MV-4-11 (cell line): ENCODE results near the gene LEUTX.
"Not testable (repeated sequence)": the region's sequence is repeated elsewhere in the genome, so short reads cannot be mapped to it uniquely, and the experiment has no call there.

Source experiments
- DNase-seq: peaks from one replicate; lab custom pipeline; 2025; lab: John Stamatoyannopoulos, UW

Gene LEUTX

DNA sequence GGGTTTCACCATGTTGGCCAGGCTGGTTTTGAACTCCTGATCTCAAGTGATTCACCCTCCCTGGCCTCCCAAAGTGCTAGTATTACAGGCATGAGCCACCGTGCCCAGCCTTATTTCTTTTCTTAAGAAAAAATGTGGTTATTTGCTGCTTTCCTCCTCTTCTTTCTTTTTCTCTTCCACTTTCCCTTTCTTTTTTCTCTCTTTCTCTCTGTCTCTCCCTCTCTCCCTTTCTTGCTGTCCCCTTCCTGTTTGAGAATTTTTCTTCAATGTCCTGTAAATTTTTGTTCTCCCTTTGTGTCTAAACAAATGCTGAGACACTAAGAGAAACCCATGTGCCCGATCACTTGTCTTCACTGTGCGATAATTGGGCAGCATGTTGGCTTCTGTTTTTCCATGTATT is 2.2 kb downstream of the LEUTX start:
- DNase-seq = no peak

DNA sequence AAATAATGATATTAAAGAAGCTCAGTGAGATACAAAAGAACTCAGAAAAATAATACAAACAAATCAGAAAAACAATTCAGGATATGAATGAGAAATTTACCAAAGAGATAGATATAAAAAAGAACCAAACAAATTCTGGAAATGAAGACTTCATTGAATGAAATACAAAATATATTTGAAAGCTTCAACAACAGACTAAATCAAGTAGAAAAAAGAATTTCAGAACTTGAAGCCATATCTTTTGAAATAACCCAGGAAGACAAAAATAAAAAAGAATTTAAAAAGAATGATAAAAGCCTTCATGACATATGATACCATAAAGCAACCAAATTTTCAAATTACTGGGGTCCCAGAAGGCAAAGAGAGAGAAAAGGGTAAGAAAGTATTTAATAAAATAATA is 9.6 kb downstream of the LEUTX start:
- DNase-seq = no peak

DNA sequence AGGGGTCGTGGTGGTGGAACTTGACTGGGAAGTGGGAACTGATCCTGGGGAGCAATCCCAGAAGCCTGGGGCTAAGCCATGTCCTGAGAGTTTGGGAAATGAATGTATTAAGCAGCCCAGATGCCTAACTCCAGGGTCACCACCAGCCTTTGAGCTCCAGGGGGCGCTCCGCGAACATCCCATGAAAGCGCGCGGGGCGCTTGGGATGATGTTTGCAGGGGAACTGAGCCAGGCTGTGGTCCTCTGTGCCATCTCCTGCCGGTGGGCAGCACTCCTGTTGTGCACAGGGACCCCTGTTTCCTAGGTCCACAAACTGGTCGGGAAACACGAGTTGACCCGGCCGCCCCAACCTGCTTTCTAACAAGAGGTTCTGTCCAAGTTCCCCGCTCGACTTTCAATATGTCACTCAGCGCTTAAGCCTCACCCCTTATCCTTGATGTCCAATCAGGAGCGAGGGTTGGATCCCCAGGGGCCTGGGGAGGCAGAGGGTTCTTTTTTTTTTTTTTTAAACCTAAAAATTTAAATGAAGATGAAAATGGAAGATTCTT is 14.4 kb downstream of the LEUTX start:
- DNase-seq = peak; percentile 74

DNA sequence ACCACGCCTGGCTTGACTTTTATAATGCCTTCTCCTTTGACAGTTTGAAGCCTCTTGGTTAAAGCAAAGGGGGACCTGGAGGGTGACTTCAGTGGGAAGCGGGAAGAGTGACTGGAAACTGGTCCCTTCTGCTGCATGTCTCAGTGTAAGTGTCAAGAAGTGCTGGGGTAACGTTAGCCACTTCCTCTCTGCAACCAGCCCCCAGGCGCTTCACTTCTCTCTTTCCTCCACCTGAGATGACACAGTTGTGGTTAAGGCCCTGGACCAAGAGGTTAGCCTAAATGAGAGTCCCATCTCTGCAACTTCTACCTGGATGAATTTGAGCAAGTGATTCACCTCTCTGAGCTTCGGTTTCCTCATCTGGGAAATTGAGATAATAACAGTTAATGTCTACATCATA is 16.3 kb downstream of the LEUTX start:
- DNase-seq = peak; percentile 56

DNA sequence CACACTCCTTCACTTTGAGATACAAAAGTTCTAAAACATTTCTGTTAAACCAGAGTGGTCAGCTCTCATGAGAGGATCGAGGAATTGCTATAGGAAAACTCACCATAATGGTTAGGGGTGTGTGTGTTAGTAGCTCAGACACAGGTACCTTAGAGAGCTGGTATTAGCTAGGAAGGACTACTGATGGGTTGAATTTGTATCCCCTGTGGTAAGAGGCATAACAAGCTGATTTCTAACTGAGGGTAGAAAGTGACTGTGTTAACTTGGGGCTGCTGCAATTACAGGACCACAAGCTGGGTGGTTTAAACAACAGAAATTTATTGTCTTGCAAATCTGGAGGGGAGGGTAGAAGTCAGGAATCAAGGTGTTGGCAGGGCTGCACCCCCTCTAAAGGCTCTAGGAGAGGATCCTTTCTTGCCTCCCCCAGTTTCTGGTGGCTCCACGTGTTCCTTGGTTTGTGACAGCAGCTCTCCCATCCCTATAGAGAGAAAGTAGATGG is 17.4 kb downstream of the LEUTX start:
- DNase-seq = no peak

GRCh38 chr19:39797083-39797482 is 18.4 kb downstream of the LEUTX start:
- no peak for DNase-seq

- DNase-seq = no peak
Observed at GRCh38 chr19:39802958-39803357, 24.3 kb downstream of the LEUTX start.

GRCh38 chr19:39805104-39805503 is 26.4 kb downstream of the LEUTX start:
- no peak for DNase-seq

DNA sequence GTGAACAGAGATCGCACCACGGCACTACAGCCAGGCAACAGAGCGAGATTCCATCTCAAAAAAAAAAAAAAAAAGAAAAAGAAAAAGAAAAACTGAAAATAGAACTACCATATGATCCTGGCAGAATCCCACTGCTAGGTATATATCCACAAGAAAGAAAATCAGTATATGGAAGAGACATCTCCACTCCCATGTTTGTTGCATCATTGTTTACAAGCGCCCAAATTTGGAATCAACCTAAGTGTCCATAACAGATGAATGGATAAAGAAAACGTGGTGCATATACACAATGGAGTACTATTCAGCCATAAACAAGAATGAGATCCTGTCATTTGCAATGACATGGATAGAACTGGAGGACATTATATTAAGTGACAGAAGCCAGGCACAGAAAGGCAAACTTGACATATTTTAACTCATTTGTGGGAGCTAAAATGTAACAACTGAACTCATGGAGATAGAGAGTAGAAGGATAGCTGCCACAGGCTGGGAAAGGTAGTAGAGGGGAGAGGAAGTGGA is 29.3 kb downstream of the LEUTX start:
- no peak for DNase-seq

DNA sequence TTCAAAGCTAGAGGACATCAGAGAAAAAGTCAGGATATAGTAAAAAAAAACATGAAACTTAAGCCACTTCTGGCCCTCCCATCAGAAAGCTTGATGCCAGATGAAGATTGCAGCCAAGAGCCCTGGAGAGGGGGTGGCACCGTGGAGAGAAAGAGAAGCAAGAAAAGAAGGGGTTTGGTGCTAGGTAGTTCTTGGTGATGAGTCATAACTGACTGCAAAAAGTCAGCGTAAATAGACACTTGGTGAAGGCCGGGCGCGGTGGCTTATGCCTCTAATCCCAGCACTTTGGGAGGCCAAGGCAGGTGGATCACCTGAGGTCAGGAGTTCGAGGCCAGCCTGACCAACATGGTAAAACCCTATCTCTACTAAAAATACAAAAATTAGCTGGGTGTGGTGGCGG is 30.0 kb downstream of the LEUTX start:
- not testable (repeated sequence) for DNase-seq

- no peak for DNase-seq
Observed at GRCh38 chr19:39809368-39809767, 30.7 kb downstream of the LEUTX start.

DNA sequence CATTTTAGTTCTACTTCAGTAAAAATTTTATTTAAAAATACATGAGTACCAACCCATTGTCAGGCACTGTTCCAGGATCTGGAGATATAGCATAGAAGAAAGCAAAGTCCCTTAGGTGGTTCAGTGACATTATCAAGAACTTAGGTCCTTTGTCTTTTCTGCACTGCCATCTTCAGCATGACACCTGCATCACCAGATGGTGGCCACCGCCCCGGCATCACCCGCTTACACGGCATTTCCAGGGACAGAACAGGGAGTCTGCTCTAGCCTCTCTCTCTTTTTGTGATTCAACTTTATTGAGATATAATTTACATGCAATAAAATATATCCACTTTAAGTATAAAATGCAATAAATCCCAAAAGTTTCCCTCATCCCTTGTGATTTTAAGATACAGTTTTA is 31.8 kb downstream of the LEUTX start:
- DNase-seq = no peak

DNA sequence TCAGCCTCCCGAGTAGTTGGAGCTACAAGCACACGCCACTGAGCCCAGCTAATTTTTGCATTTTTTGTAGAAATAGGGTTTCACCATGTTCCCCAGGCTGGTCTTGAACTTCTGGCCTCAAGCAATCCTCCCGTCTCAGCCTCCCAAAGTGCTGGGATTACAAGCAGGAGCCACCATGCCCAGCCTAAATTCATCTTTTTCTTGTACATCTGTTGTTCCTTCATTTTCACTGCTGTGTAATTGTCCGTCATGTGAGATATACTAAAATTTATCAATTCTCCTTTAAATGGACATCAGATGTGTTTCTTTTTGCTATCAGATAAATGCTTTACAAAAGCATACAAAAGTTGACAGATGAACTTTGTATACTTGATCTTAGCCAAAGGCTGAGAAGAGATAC is 32.4 kb downstream of the LEUTX start:
- DNase-seq = no peak

- no peak for DNase-seq
Observed at GRCh38 chr19:39813264-39813993, 34.8 kb downstream of the LEUTX start.

DNA sequence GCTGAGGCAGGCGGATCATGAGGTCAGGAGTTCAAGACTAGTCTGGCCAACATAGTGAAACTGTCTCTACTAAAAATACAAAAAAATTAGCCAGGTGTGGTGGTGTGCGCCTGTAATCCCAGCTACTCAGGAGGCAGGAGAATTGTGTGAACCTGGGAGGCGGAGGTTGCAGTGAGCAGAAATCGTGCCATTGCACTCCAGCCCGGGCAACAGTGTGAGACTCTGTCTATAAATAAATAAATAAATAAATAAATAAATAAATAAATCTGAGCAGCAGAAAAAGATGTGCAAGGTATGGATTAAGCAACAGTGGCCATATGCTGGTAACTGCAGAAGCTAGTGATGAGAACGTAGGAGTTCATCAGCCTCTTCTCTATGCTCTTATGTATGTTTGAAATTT is 35.5 kb downstream of the LEUTX start:
- DNase-seq = not testable (repeated sequence)

- no peak for DNase-seq
Observed at GRCh38 chr19:39814595-39814994, 35.9 kb downstream of the LEUTX start.

- DNase-seq = no peak
Observed at GRCh38 chr19:39816287-39817048, 37.8 kb downstream of the LEUTX start.

DNA sequence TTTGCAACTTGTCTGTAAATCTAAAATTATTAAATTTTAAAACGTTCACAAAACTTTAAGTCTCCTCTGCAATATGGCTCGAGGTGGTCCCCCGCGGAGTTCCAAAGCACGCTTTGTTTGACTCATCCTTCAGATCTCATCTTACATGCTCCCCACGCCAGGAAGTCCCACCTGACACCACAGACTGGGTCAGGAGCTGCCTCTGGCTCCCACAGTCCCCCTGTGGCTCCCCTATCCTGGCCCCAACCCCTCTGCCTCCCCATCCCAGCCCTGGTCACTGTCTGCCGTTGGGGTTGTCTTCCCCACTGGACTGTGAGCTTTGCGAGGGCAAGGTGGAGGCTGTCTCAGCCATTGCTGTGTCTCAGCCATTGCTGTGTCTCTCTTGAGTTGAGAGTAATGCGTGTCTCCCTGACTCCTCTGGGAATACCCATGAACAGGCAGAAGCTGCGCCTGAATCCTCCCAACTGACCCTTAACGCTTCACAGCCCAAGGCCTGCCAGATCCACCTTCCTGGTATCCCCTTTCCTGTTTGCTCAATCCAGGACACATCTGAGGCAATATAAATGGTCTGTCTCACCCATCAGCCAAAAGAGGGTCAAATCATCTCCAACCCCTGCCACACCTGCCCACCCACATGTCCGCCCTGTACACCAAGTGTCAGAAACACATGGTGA is 39.4 kb downstream of the LEUTX start:
- DNase-seq = no peak

DNA sequence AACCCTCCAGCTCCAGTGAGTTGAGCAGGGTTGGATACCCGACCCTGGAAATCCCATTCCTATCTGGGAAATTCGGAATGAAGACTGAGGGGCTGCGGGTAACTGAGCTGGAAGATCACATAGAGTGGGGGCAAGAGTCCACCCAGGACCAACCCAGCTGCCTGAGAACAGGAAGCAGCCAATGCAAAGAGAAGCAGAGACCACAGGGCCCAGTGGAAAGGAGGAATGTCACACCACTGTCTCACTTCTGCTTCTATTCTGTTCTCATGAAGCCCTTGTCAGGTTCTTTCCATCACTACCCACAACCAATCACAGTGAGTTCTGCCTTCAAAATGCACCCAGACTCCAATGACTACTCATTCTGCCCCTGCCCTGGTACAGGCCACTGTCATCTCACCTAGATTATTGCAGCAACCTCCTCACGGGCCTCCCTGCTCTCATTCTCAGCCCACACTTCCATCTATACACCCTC is 40.0 kb downstream of the LEUTX start:
- peak; percentile 86 for DNase-seq

DNA sequence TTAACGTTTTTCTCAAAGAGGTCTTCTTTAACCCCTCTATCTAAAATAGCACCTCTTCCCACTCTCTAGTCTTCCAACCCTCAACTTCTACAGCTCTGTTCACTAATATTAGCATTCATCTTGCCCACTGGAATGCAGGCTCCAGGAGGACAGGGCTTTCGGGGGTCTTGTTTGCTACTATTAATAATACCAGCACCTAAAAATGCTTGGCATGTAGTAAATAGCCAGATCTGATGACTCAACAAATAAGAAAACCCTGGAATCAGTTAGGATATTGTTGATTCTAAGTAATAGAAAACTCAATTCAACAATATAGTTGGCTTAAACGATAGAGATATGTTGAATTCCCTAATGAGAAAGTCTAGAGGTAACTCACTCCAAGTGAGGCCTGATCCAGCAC is 41.1 kb downstream of the LEUTX start:
- DNase-seq = no peak

DNA sequence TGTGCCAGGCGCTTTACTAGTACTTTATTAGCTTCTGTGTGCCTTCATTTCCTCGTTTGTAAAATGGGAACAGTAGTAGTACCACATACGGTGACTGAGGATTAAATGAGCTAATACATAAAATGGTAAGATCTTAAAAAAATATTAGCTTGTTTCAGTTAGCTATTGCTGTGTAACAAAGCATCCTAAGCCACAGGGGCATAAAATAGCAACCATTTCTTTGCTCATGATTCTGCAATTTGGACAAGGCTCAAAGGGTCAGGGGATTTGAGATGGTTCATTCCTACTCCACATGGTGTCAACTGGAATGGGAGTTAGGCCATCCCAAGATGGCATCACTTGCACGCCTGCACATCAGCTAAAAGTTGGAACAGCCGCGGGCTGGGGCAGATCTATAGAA is 42.0 kb downstream of the LEUTX start:
- DNase-seq = no peak

DNA sequence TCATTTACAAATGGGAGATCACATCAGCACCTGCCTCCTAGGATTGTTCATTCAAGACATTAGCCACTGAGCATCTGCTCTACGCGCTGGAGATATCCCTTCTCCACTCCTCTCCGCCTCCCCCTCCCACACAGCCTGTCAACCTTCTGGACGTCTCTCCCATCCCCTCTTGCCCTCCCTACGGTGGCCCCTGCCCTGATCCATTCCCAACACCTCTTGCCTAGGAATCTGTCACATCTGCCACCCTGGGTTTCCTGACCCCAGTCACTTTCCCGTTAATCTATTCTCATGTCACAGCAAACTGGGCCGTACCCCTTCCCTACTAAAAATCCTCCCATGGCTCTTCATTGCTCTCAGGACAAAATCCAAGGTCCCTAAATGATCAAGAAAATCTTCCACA is 45.0 kb downstream of the LEUTX start:
- no peak for DNase-seq
